ENCODE results near the gene PIEZO2.

GRCh38 chr18:11073971-11074370, 75.4 kb downstream of the PIEZO2 start:
- TF ChIP-seq CTCF (IDR thresholded peaks at IDR 0.05), result no peak
- TF ChIP-seq, protein P1, sequence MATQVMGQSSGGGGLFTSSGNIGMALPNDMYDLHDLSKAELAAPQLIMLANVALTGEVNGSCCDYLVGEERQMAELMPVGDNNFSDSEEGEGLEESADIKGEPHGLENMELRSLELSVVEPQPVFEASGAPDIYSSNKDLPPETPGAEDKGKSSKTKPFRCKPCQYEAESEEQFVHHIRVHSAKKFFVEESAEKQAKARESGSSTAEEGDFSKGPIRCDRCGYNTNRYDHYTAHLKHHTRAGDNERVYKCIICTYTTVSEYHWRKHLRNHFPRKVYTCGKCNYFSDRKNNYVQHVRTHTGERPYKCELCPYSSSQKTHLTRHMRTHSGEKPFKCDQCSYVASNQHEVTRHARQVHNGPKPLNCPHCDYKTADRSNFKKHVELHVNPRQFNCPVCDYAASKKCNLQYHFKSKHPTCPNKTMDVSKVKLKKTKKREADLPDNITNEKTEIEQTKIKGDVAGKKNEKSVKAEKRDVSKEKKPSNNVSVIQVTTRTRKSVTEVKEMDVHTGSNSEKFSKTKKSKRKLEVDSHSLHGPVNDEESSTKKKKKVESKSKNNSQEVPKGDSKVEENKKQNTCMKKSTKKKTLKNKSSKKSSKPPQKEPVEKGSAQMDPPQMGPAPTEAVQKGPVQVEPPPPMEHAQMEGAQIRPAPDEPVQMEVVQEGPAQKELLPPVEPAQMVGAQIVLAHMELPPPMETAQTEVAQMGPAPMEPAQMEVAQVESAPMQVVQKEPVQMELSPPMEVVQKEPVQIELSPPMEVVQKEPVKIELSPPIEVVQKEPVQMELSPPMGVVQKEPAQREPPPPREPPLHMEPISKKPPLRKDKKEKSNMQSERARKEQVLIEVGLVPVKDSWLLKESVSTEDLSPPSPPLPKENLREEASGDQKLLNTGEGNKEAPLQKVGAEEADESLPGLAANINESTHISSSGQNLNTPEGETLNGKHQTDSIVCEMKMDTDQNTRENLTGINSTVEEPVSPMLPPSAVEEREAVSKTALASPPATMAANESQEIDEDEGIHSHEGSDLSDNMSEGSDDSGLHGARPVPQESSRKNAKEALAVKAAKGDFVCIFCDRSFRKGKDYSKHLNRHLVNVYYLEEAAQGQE (IDR thresholded peaks at IDR 0.05; ENCODE audit: insufficient read depth in 1 of 2, low read depth in 2 of 2, low read length in 1 of 2), result no peak
- no peak for TF ChIP-seq POLR2AphosphoS5 (IDR thresholded peaks at IDR 0.05; ENCODE audit: low read depth, low read length)
- TF ChIP-seq TCF7L2 (IDR thresholded peaks at IDR 0.05; ENCODE audit: low read depth, low read length), result no peak

All from Panc1 (cell line).